ENCODE data around the gene FAM216A. TPM values are rescaled to one million over a fixed set of nuclear protein-coding genes. Genes with fewer than 3 reads are reported as not detected.
"Not testable (repeated sequence)": the region's sequence is repeated elsewhere in the genome, so short reads cannot be mapped to it uniquely, and the experiment has no call there.

FAM216A gene
- polyA plus RNA-seq, 2 donors = 3.8 to 4.5 TPM

GRCh38 chr12:110444455-110444854, 24.2 kb upstream of the FAM216A start:
- Histone ChIP-seq H3K4me1 (ENCODE audit: control insufficient read depth in 2 of 2, insufficient read depth in 2 of 2, low read length in 1 of 2) (no peaks in the 10 kb centered on the region), H3K27ac (ENCODE audit: low read depth in 2 of 2, low read length in 1 of 2) (no peak overlapping the region), H3K27me3 (ENCODE audit: control insufficient read depth in 1 of 2, insufficient read depth in 2 of 2, low read length in 2 of 2) (no peaks in the 10 kb centered on the region), H3K9me3 (ENCODE audit: control insufficient read depth in 2 of 2, insufficient read depth in 1 of 2, low read depth in 1 of 2, low read length in 1 of 2) (no peaks in the 10 kb centered on the region), H3K4me3 (ENCODE audit: low read depth in 1 of 2, low read length in 2 of 2) (no peak overlapping the region), H3K36me3 (ENCODE audit: control insufficient read depth in 2 of 2, insufficient read depth in 2 of 2, low read length in 1 of 2) (peaks cover 0 to 9% of the 10 kb centered on the region in 2 donors)
- 75 to 90% methylated on average over 3 of the region's 3 CpGs for WGBS, 2 donors

GRCh38 chr12:110449799-110450497, 18.7 kb upstream of the FAM216A start, which contains the start of gene ARPC3:
ARPC3 (minus strand) TSS chr12:110450337; CDS start chr12:110450260, 77 bp downstream.
- peaks cover 2 to 4% of the 10 kb centered on the region in 2 donors for H3K36me3 ChIP-seq (ENCODE audit: control insufficient read depth in 2 of 2, insufficient read depth in 2 of 2, low read length in 1 of 2)
- 1% methylated on average over 51 of the region's 51 CpGs for WGBS, 2 donors

GRCh38 chr12:110451263-110451662, 17.4 kb upstream of the FAM216A start:
- Histone ChIP-seq H3K9me3 (ENCODE audit: control insufficient read depth in 2 of 2, insufficient read depth in 1 of 2, low read depth in 1 of 2, low read length in 1 of 2) (no peaks in the 10 kb centered on the region), H3K27ac (ENCODE audit: low read depth in 2 of 2, low read length in 1 of 2) (no peak overlapping the region), H3K36me3 (ENCODE audit: control insufficient read depth in 2 of 2, insufficient read depth in 2 of 2, low read length in 1 of 2) (peaks cover 0 to 4% of the 10 kb centered on the region in 2 donors), H3K27me3 (ENCODE audit: control insufficient read depth in 1 of 2, insufficient read depth in 2 of 2, low read length in 2 of 2) (no peaks in the 10 kb centered on the region), H3K4me1 (ENCODE audit: control insufficient read depth in 2 of 2, insufficient read depth in 2 of 2, low read length in 1 of 2) (no peaks in the 10 kb centered on the region), H3K4me3 (ENCODE audit: low read depth in 1 of 2, low read length in 2 of 2) (no peak overlapping the region)
- WGBS, 2 donors = 55 to 71% methylated on average over 1 of the region's 1 CpG

More at GRCh38 chr12:110449799-110450497, 18.7 kb upstream of the FAM216A start, which contains the start of gene ARPC3:
- H3K9me3 ChIP-seq (ENCODE audit: control insufficient read depth in 2 of 2, insufficient read depth in 1 of 2, low read depth in 1 of 2, low read length in 1 of 2) = no peaks in the 10 kb centered on the region
- no peaks in the 10 kb centered on the region for H3K4me1 ChIP-seq (ENCODE audit: control insufficient read depth in 2 of 2, insufficient read depth in 2 of 2, low read length in 1 of 2)
- H3K27ac ChIP-seq (ENCODE audit: low read depth in 2 of 2, low read length in 1 of 2) = peak within 1 kb of the TSS; percentile 93 to 97
- peak within 1 kb of the TSS; percentile 72 to 98 for H3K4me3 ChIP-seq (ENCODE audit: low read depth in 1 of 2, low read length in 2 of 2)
- no peaks in the 10 kb centered on the region for H3K27me3 ChIP-seq (ENCODE audit: control insufficient read depth in 1 of 2, insufficient read depth in 2 of 2, low read length in 2 of 2)

- Histone ChIP-seq H3K36me3 (ENCODE audit: control insufficient read depth in 2 of 2, insufficient read depth in 2 of 2, low read length in 1 of 2) (peaks cover 0 to 4% of the 10 kb centered on the region in 2 donors), H3K27me3 (ENCODE audit: control insufficient read depth in 1 of 2, insufficient read depth in 2 of 2, low read length in 2 of 2) (no peaks in the 10 kb centered on the region), H3K4me3 (ENCODE audit: low read depth in 1 of 2, low read length in 2 of 2) (no peak overlapping the region), H3K4me1 (ENCODE audit: control insufficient read depth in 2 of 2, insufficient read depth in 2 of 2, low read length in 1 of 2) (no peaks in the 10 kb centered on the region), H3K9me3 (ENCODE audit: control insufficient read depth in 2 of 2, insufficient read depth in 1 of 2, low read depth in 1 of 2, low read length in 1 of 2) (no peaks in the 10 kb centered on the region), H3K27ac (ENCODE audit: low read depth in 2 of 2, low read length in 1 of 2) (no peak overlapping the region)
- WGBS, 2 donors = 90 to 93% methylated on average over 4 of the region's 4 CpGs
Measured at GRCh38 chr12:110453569-110454296, 14.9 kb upstream of the FAM216A start.

- Histone ChIP-seq H3K27me3 (ENCODE audit: control insufficient read depth in 1 of 2, insufficient read depth in 2 of 2, low read length in 2 of 2) (no peaks in the 10 kb centered on the region), H3K4me3 (ENCODE audit: low read depth in 1 of 2, low read length in 2 of 2) (no peak overlapping the region), H3K36me3 (ENCODE audit: control insufficient read depth in 2 of 2, insufficient read depth in 2 of 2, low read length in 1 of 2) (no peaks in the 10 kb centered on the region), H3K9me3 (ENCODE audit: control insufficient read depth in 2 of 2, insufficient read depth in 1 of 2, low read depth in 1 of 2, low read length in 1 of 2) (no peaks in the 10 kb centered on the region), H3K4me1 (ENCODE audit: control insufficient read depth in 2 of 2, insufficient read depth in 2 of 2, low read length in 1 of 2) (no peaks in the 10 kb centered on the region), H3K27ac (ENCODE audit: low read depth in 2 of 2, low read length in 1 of 2) (no peak overlapping the region)
- WGBS, 2 donors = 89 to 94% methylated on average over 4 of the region's 4 CpGs
Measured at GRCh38 chr12:110458756-110459155, 9.9 kb upstream of the FAM216A start.

GRCh38 chr12:110461189-110461588, 7.5 kb upstream of the FAM216A start:
- H3K27me3 ChIP-seq (ENCODE audit: control insufficient read depth in 1 of 2, insufficient read depth in 2 of 2, low read length in 2 of 2); H3K4me1 ChIP-seq (ENCODE audit: control insufficient read depth in 2 of 2, insufficient read depth in 2 of 2, low read length in 1 of 2); H3K27ac ChIP-seq (ENCODE audit: low read depth in 2 of 2, low read length in 1 of 2); H3K36me3 ChIP-seq (ENCODE audit: control insufficient read depth in 2 of 2, insufficient read depth in 2 of 2, low read length in 1 of 2); H3K9me3 ChIP-seq (ENCODE audit: control insufficient read depth in 2 of 2, insufficient read depth in 1 of 2, low read depth in 1 of 2, low read length in 1 of 2); H3K4me3 ChIP-seq (ENCODE audit: low read depth in 1 of 2, low read length in 2 of 2): not testable (repeated sequence)
- 89% methylated on average over 5 of the region's 5 CpGs for WGBS, 2 donors

- Histone ChIP-seq H3K36me3 (ENCODE audit: control insufficient read depth in 2 of 2, insufficient read depth in 2 of 2, low read length in 1 of 2) (peaks cover 4 to 5% of the 10 kb centered on the region in 2 donors), H3K27me3 (ENCODE audit: control insufficient read depth in 1 of 2, insufficient read depth in 2 of 2, low read length in 2 of 2) (no peaks in the 10 kb centered on the region)
Measured at GRCh38 chr12:110465024-110465423, 3.6 kb upstream of the FAM216A start.

GRCh38 chr12:110465765-110466164, 2.9 kb upstream of the FAM216A start:
- H3K4me3 ChIP-seq (ENCODE audit: low read depth in 1 of 2, low read length in 2 of 2); H3K36me3 ChIP-seq (ENCODE audit: control insufficient read depth in 2 of 2, insufficient read depth in 2 of 2, low read length in 1 of 2); H3K27me3 ChIP-seq (ENCODE audit: control insufficient read depth in 1 of 2, insufficient read depth in 2 of 2, low read length in 2 of 2); H3K9me3 ChIP-seq (ENCODE audit: control insufficient read depth in 2 of 2, insufficient read depth in 1 of 2, low read depth in 1 of 2, low read length in 1 of 2); H3K27ac ChIP-seq (ENCODE audit: low read depth in 2 of 2, low read length in 1 of 2): not testable (repeated sequence)
- 88 to 90% methylated on average over 11 of the region's 11 CpGs for WGBS, 2 donors
- H3K4me1 ChIP-seq (ENCODE audit: control insufficient read depth in 2 of 2, insufficient read depth in 2 of 2, low read length in 1 of 2) = peaks cover 0 to 11% of the 10 kb centered on the region in 2 donors

More at GRCh38 chr12:110465024-110465423, 3.6 kb upstream of the FAM216A start:
- 84 to 90% methylated on average over 2 of the region's 2 CpGs for WGBS, 2 donors
- Histone ChIP-seq H3K9me3 (ENCODE audit: control insufficient read depth in 2 of 2, insufficient read depth in 1 of 2, low read depth in 1 of 2, low read length in 1 of 2) (no peaks in the 10 kb centered on the region), H3K27ac (ENCODE audit: low read depth in 2 of 2, low read length in 1 of 2) (no peak overlapping the region), H3K4me1 (ENCODE audit: control insufficient read depth in 2 of 2, insufficient read depth in 2 of 2, low read length in 1 of 2) (peaks cover 0 to 11% of the 10 kb centered on the region in 2 donors), H3K4me3 (ENCODE audit: low read depth in 1 of 2, low read length in 2 of 2) (no peak overlapping the region)

GRCh38 chr12:110466791-110467190, 1.9 kb upstream of the FAM216A start:
- H3K4me1 ChIP-seq (ENCODE audit: control insufficient read depth in 2 of 2, insufficient read depth in 2 of 2, low read length in 1 of 2) = peaks cover 0 to 11% of the 10 kb centered on the region in 2 donors
- WGBS, 2 donors = 51 to 73% methylated on average over 5 of the region's 5 CpGs
- no peaks in the 10 kb centered on the region for H3K9me3 ChIP-seq (ENCODE audit: control insufficient read depth in 2 of 2, insufficient read depth in 1 of 2, low read depth in 1 of 2, low read length in 1 of 2)
- no peak overlapping the region for H3K4me3 ChIP-seq (ENCODE audit: low read depth in 1 of 2, low read length in 2 of 2)
- H3K27me3 ChIP-seq (ENCODE audit: control insufficient read depth in 1 of 2, insufficient read depth in 2 of 2, low read length in 2 of 2) = no peaks in the 10 kb centered on the region
- peaks cover 4 to 5% of the 10 kb centered on the region in 2 donors for H3K36me3 ChIP-seq (ENCODE audit: control insufficient read depth in 2 of 2, insufficient read depth in 2 of 2, low read length in 1 of 2)
- H3K27ac ChIP-seq (ENCODE audit: low read depth in 2 of 2, low read length in 1 of 2) = no peak overlapping the region
